CD8-positive, alpha-beta memory T cell (primary cell): ENCODE results near the gene ZNF784. TPM values are rescaled to one million over a fixed set of nuclear protein-coding genes. Genes with fewer than 3 reads are reported as not detected.
A peak's percentile ranks its signal among the peaks of the same experiment; 100 is the strongest.

Source experiments
- CTCF ChIA-PET: fragments of 350-600 bp; sonication (Branson Sonifier 250); formaldehyde crosslinking; loops from one replicate; lab custom pipeline; 2021; ENCODE audit warnings: antibody characterized with exemption; lab: Charles Lee
- POLR2A ChIA-PET: fragments of 350-600 bp; sonication (Branson Sonifier 250); formaldehyde crosslinking; loops from one replicate; lab custom pipeline; 2021; ENCODE audit warnings: antibody characterized with exemption; lab: Charles Lee
- DNase-seq, 5 donors: peaks; one replicate each; pipeline versions ENCODE4 v3.0.0 to v3.0.0-alpha.2; 2020 to 2022; ENCODE audit warnings: mixed read lengths in 1 of 5
- H3K27ac ChIP-seq: one replicate; pipeline ENCODE4 v1.7.0; 2013; ENCODE audit warnings: low read depth, mild to moderate bottlenecking, low read length, moderate library complexity
- H3K27me3 ChIP-seq: 2 replicates; pipeline ENCODE4 v1.7.0; 2013; ENCODE audit warnings: low read length, mild to moderate bottlenecking; ENCODE audit not compliant: insufficient read depth, poor library complexity, severe bottlenecking
- H3K36me3 ChIP-seq: 2 replicates; pipeline ENCODE4 v1.7.0; 2013; ENCODE audit warnings: mild to moderate bottlenecking, low read length, moderate library complexity; ENCODE audit not compliant: insufficient read depth
- H3K4me1 ChIP-seq: 2 replicates; pipeline ENCODE4 v1.7.0; 2013; ENCODE audit warnings: mild to moderate bottlenecking, low read length, moderate library complexity; ENCODE audit not compliant: insufficient read depth
- H3K4me3 ChIP-seq: 2 replicates; pipeline ENCODE4 v1.7.0; 2013; ENCODE audit warnings: mild to moderate bottlenecking, low read length
- H3K9me3 ChIP-seq: 2 replicates; pipeline ENCODE4 v1.7.0; 2013; ENCODE audit warnings: mild to moderate bottlenecking, low read length
- H3K27ac Mint-ChIP-seq, 8 donors: one replicate each; pipeline ENCODE4 v1.8.0; 2020 to 2021; ENCODE audit warnings: mixed read lengths in 8 of 8, mild to moderate bottlenecking in 6 of 8, inconsistent platforms in 3 of 8, moderate library complexity in 3 of 8
- H3K27me3 Mint-ChIP-seq, 2 donors: one replicate each; pipeline ENCODE4 v1.8.0; 2020 to 2021; ENCODE audit warnings: mixed read lengths in 2 of 2, mild to moderate bottlenecking in 1 of 2, moderate library complexity in 1 of 2
- H3K36me3 Mint-ChIP-seq, 3 donors: one replicate each; pipeline ENCODE4 v1.8.0; 2020 to 2021; ENCODE audit warnings: mixed read lengths in 3 of 3, inconsistent platforms in 1 of 3, mild to moderate bottlenecking in 1 of 3
- H3K4me1 Mint-ChIP-seq, 3 donors: one replicate each; pipeline ENCODE4 v1.8.0; 2020 to 2021; ENCODE audit warnings: mixed read lengths in 3 of 3, inconsistent platforms in 1 of 3, mild to moderate bottlenecking in 1 of 3
- H3K4me3 Mint-ChIP-seq, 7 donors: one replicate each; pipeline ENCODE4 v1.8.0; 2020 to 2021; ENCODE audit warnings: mixed read lengths in 7 of 7, mild to moderate bottlenecking in 6 of 7, moderate library complexity in 4 of 7, inconsistent platforms in 2 of 7
- H3K9me3 Mint-ChIP-seq, 5 donors: one replicate each; pipeline ENCODE4 v1.8.0; 2020 to 2022; ENCODE audit warnings: mixed read lengths in 5 of 5, mild to moderate bottlenecking in 3 of 5, moderate library complexity in 2 of 5, inconsistent platforms in 1 of 5
- polyA plus RNA-seq: library from polyadenylated mRNA; unstranded; fragments of 300-500 nt; fragmentation: Illumina TruSeq; gene quantifications from one replicate; pipeline ENCODE4 v1.2.3, GENCODE V29; 2021
- total RNA-seq, 2 experiments: library from RNA; stranded (reverse); gene quantifications; one replicate each; pipeline ENCODE4 v1.2.3, GENCODE V29; 2021

ZNF784 gene
- total and polyA plus RNA-seq, 3 experiments from 2014 or later: 1.0 to 2.9 (median 2.6) TPM

DNA sequence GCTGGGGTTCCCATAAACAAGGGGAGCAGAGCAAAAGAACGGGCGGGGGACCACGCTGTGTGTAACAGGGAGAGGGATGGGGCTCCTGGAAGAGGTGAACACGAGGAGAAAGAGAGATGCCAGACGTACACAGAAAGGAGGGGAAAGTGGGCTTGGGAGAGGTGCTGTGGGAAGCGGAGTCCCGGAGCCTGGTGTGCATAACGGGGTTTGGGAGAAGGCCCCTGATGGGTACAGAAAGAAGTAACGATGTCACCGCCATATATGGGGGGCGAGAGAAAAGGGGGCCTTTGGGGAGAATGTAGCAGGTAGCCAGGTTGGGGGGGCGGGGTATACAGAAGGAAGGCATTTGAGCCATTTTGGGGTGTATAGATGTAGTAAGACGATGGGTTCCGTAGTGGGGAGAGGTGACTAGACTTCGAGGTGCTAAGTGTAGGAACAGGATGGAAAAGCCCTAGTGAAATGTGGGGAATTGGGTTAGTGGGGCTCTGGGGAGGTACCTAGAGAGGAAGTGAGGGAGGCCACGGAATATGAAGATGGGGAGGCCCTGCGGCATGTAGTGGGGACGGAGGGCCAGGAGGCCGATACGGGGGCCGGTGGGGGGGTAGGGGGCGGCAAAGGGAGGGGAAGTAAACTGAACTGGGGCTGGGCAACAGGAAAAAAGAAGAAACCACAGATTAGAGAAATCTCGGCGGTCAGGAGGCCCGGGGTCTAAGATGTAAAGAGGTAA lies 17.2 kb upstream of the ZNF784 start:
- peaks cover 3 to 27% (median 6%) of the 10 kb centered on the region in 3 donors for H3K36me3 Mint-ChIP-seq
- Histone ChIP-seq H3K4me3 (peak overlapping the region; percentile 95), H3K27me3 (no peaks in the 10 kb centered on the region), H3K36me3 (peaks cover 4% of the 10 kb centered on the region), H3K4me1 (peaks cover 41% of the 10 kb centered on the region), H3K27ac (peak overlapping the region; percentile 69), H3K9me3 (no peaks in the 10 kb centered on the region)
- POLR2A ChIA-PET: interaction anchor here (0.7 to 2.6 kb wide), 5 partner anchors 13 to 42 kb away, joined by 4 to 23 read pairs (median 10); partner anchors contain the start of genes FIZ1, U2AF2 and ZNF784
- peaks cover 0 to 3% (median 0%) of the 10 kb centered on the region in 5 donors for H3K9me3 Mint-ChIP-seq
- H3K4me1 Mint-ChIP-seq: peaks cover 50 to 71% (median 63%) of the 10 kb centered on the region in 3 donors
- peak overlapping the region; percentile 84 to 97 (median 92) for H3K4me3 Mint-ChIP-seq
- no peaks in the 10 kb centered on the region for H3K27me3 Mint-ChIP-seq
- H3K27ac Mint-ChIP-seq: peak overlapping the region; percentile 84 to 97 (median 90)
- peak in 3 of 5 donors; percentile 36 to 56 (median 39) for DNase-seq
- CTCF ChIA-PET: interaction anchor here (1.7 to 1.9 kb wide), 2 partner anchors 10 to 11 kb away, joined by 9 to 14 read pairs; no protein-coding TSS in a partner anchor

DNA sequence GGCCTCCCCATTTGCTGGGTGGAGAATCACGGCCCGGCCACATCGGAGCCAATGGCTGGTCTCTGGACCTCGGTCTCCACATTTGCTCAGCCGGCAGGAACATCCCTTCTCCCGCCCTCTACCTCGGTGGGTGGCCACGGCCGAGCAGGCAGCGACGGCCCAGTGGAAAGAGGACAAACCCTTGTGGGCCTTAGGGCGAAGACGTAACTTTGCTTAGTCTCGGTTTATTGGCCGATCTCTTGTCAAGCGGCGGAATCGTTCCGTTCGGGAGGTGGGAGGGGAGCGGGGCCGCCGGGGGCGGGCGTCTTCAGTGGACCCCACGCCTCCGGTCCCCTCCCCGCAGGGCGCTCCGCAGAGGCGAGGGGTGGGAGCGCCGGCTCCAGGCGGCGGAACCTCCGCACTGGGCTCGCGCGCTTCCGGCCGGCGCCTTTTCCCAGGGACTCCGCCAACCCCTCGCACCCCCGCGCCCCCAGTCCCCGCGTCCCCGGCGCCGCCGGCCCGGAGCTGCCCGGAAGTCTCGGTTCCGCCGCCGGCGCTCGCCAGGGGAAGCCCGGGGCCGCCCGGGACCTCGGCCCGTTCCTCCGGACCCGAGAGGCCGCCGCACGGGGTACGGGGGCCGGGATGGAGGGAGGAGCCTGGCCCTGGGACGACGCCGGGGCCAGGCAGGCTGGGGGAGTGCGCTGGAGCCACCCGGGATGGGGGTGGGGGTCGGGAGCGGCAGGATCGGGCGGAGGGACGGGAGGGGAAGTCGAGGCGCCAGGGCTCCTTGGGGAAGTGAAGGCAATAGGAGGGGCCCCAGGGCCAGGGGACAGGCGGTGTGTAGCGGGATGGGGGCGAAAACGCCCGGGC lies 16.4 kb upstream of the ZNF784 start, which contains the start of gene ZNF580:
ZNF580 (plus strand) TSS at position 426 of the 849 bp plus-strand sequence. CDS start 1,507 bp downstream, outside the sequence.
- peak in 4 of 5 donors; percentile 41 to 69 (median 52) for DNase-seq
- peaks cover 0 to 3% of the 10 kb centered on the region in 2 donors for H3K27me3 Mint-ChIP-seq
- H3K9me3 ChIP-seq: no peaks in the 10 kb centered on the region
- H3K4me3 ChIP-seq: peak within 1 kb of the TSS; percentile 95
- H3K27ac Mint-ChIP-seq: peak within 1 kb of the TSS; percentile 84 to 98 (median 92)
- peak within 1 kb of the TSS; percentile 69 for H3K27ac ChIP-seq
- POLR2A ChIA-PET: interaction anchor here (1.9 to 2.2 kb wide), 2 partner anchors 14 to 16 kb away, joined by 10 to 11 read pairs; partner anchors contain the start of genes U2AF2 and ZNF784
- H3K4me1 ChIP-seq: peaks cover 49% of the 10 kb centered on the region
- H3K27me3 ChIP-seq: no peaks in the 10 kb centered on the region
- CTCF ChIA-PET: interaction anchor here (1.0 to 2.3 kb wide), 2 partner anchors 9 to 137 kb away, joined by 4 to 9 read pairs; no protein-coding TSS in a partner anchor
- peaks cover 0 to 3% (median 0%) of the 10 kb centered on the region in 5 donors for H3K9me3 Mint-ChIP-seq
- H3K36me3 ChIP-seq: peaks cover 4% of the 10 kb centered on the region
- H3K36me3 Mint-ChIP-seq: peaks cover 3 to 34% (median 8%) of the 10 kb centered on the region in 3 donors
- H3K4me1 Mint-ChIP-seq: peaks cover 58 to 79% (median 71%) of the 10 kb centered on the region in 3 donors
- peak within 1 kb of the TSS; percentile 84 to 97 (median 92) for H3K4me3 Mint-ChIP-seq

DNA sequence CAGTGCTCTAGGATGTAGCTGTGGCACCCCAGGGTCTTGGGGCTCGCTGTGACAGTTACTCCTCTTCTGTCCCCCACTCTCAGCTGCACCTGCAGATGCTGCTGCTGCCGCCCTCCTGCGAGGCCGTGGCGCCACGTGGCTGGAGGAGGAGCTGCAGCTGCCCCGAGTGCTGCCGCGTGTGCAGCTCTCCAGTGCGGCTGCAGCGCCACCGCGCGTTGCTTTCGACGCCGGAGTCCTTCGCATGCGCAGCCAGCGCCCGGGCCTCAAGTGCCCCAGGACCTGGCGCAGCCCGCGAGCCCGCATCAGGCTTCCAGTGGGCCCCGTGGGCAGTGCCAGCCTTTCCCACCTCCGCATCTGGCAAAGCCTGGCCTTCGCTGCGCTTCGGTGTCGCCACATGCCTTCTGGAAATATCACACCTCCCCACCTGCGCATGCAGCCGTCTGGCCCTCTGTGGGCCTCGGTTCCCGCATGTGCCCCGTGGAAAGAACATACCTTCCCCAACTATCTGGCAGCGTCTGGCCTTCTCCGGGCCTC lies 15.7 kb upstream of the ZNF784 start:
- Histone ChIP-seq H3K4me1 (peaks cover 53% of the 10 kb centered on the region), H3K27me3 (no peaks in the 10 kb centered on the region), H3K4me3 (peak overlapping the region; percentile 41), H3K36me3 (no peaks in the 10 kb centered on the region), H3K9me3 (no peaks in the 10 kb centered on the region), H3K27ac (peak overlapping the region; percentile 69)
- Mint-ChIP-seq H3K27me3 (peaks cover 0 to 4% of the 10 kb centered on the region in 2 donors), H3K4me3 (peak overlapping the region; percentile 69 to 86 (median 73)), H3K36me3 (peaks cover 3 to 34% (median 8%) of the 10 kb centered on the region in 3 donors), H3K9me3 (peaks cover 0 to 3% (median 0%) of the 10 kb centered on the region in 5 donors), H3K27ac (peak overlapping the region; percentile 63 to 98 (median 83)), H3K4me1 (peaks cover 62 to 80% (median 72%) of the 10 kb centered on the region in 3 donors)
- CTCF ChIA-PET: interaction anchor here (0.8 to 2.3 kb wide), 5 partner anchors 9 to 136 kb away, joined by 4 to 11 read pairs (median 4); partner anchors contain the start of genes ZNF784 and ZNF865
- peak; percentile 55 to 82 (median 69) for DNase-seq
- POLR2A ChIA-PET: interaction anchor here (1.7 to 1.9 kb wide), 2 partner anchors 14 to 35 kb away, joined by 4 to 10 read pairs; partner anchors contain the start of gene U2AF2

DNA sequence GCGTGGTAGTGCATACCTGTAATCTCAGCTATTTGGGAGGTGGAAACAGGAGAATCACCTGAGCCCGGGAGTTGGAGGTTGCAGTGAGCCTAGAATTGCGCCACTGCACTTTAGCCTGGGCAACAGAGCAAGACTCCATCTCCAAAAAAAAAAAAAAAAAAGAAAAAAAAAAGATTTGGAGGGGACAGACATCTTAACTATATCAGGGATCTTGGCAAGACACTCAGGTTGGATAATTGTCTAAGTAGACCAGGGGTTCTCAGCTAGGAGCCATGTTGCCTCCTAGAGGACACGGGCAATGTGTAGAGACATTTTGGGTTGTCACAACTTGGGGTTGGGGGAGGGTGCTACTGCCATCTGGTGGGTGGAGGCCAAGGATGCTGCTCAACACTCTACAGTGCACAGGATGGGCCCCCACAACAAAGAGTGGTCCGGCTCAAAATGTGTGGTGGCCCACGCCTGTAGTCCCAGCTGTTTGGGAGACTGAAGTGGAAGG lies 14.5 kb upstream of the ZNF784 start:
- Histone ChIP-seq H3K27me3 (no peaks in the 10 kb centered on the region), H3K9me3 (no peaks in the 10 kb centered on the region), H3K27ac (no peak overlapping the region), H3K4me3 (no peak overlapping the region), H3K4me1 (peaks cover 52% of the 10 kb centered on the region), H3K36me3 (no peaks in the 10 kb centered on the region)
- Mint-ChIP-seq H3K4me1 (peaks cover 61 to 79% (median 73%) of the 10 kb centered on the region in 3 donors), H3K36me3 (peaks cover 3 to 35% (median 8%) of the 10 kb centered on the region in 3 donors), H3K4me3 (peak overlapping the region in 6 of 7 donors; percentile 46 to 86 (median 62)), H3K27ac (peak overlapping the region; percentile 62 to 98 (median 86)), H3K27me3 (peaks cover 0 to 5% of the 10 kb centered on the region in 2 donors), H3K9me3 (peaks cover 0 to 3% (median 0%) of the 10 kb centered on the region in 5 donors)
- POLR2A ChIA-PET: interaction anchor here (0.6 to 1.7 kb wide), 5 partner anchors 18 to 383 kb away, joined by 3 to 14 read pairs (median 4); no protein-coding TSS in a partner anchor
- peak in 4 of 5 donors; percentile 35 to 75 (median 55) for DNase-seq
- CTCF ChIA-PET: interaction anchor here (0.8 to 2.3 kb wide), 6 partner anchors 10 to 135 kb away, joined by 3 to 11 read pairs (median 4); partner anchors contain the start of genes U2AF2 and ZNF865

DNA sequence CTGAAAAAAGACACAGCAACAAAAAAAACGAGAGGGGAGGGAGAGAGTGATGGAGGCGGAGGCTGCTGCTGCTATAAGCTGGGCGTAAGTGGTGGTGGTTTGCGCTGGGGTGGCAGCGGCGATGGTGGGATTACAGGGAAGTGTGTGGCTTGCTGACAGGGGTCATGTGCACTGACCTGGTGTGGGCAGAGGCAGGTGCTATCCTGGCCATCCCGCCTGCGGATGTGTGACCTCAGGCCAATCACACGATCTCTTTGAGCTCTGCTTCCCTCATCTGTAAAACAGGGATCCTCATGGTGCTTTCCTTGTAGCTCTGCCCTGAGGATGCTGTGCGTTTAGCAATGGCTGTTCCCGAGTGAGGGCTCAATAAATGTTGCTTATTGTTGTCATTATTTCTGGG lies 13.2 kb upstream of the ZNF784 start:
- peaks cover 50% of the 10 kb centered on the region for H3K4me1 ChIP-seq
- no peak for DNase-seq
- Mint-ChIP-seq H3K4me1 (peaks cover 55 to 74% (median 64%) of the 10 kb centered on the region in 3 donors), H3K27ac (peak overlapping the region in 7 of 8 donors; percentile 15 to 98 (median 84)), H3K4me3 (peak overlapping the region; percentile 3 to 100 (median 55)), H3K27me3 (peaks cover 0 to 5% of the 10 kb centered on the region in 2 donors), H3K9me3 (no peaks in the 10 kb centered on the region), H3K36me3 (peaks cover 3 to 34% (median 8%) of the 10 kb centered on the region in 3 donors)
- H3K27me3 ChIP-seq: no peaks in the 10 kb centered on the region
- no peaks in the 10 kb centered on the region for H3K9me3 ChIP-seq
- ChIA-PET CTCF (interaction anchor here (0.9 to 2.8 kb wide), 6 partner anchors 10 to 31 kb away, joined by 3 to 18 read pairs (median 4); partner anchors contain the start of genes CCDC106 and U2AF2), POLR2A (interaction anchor here (1.2 to 1.7 kb wide), 2 partner anchors 19 to 38 kb away, joined by 5 to 8 read pairs; partner anchors contain the start of genes FIZ1 and ZNF524)
- H3K27ac ChIP-seq: no peak overlapping the region
- H3K36me3 ChIP-seq: no peaks in the 10 kb centered on the region
- no peak overlapping the region for H3K4me3 ChIP-seq

DNA sequence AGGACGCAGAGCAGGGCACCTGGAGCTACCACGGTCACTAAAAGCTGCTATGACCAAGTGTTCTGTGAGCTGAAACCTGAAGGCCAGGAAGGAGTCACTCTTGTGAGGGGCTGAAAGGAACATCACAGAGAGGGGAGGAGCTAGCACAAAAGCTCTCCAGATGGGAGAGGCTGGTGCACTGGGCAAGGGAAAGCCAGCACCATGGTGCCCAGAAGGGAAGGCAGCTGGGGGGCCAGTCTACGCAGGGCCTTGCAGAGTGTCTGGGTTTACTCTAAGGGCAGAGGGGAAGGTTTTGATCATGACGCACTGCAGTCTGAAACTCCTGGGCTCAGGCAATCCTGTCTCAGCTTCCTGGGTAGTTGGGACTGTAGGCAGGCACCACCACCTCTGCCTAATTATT lies 12.4 kb upstream of the ZNF784 start:
- H3K4me3 Mint-ChIP-seq: peak overlapping the region; percentile 91 to 100 (median 99)
- no peak for DNase-seq
- H3K4me3 ChIP-seq: peak overlapping the region; percentile 91
- no peaks in the 10 kb centered on the region for H3K9me3 Mint-ChIP-seq
- H3K4me1 Mint-ChIP-seq: peaks cover 55 to 75% (median 66%) of the 10 kb centered on the region in 3 donors
- H3K4me1 ChIP-seq: peaks cover 58% of the 10 kb centered on the region
- H3K27ac ChIP-seq: no peak overlapping the region
- H3K9me3 ChIP-seq: no peaks in the 10 kb centered on the region
- peaks cover 0 to 7% of the 10 kb centered on the region in 2 donors for H3K27me3 Mint-ChIP-seq
- no peaks in the 10 kb centered on the region for H3K36me3 ChIP-seq
- ChIA-PET CTCF (interaction anchor here (1.2 to 2.8 kb wide), 5 partner anchors 9 to 18 kb away, joined by 3 to 18 read pairs (median 3); partner anchors contain the start of genes CCDC106 and U2AF2), POLR2A (interaction anchor here (1.1 to 3.1 kb wide), 4 partner anchors 11 to 37 kb away, joined by 3 to 12 read pairs (median 5); partner anchors contain the start of genes CCDC106, FIZ1, U2AF2 and ZNF524)
- peak overlapping the region; percentile 98 to 100 (median 100) for H3K27ac Mint-ChIP-seq
- H3K27me3 ChIP-seq: no peaks in the 10 kb centered on the region
- H3K36me3 Mint-ChIP-seq: peaks cover 3 to 34% (median 8%) of the 10 kb centered on the region in 3 donors
